ENCODE measurements around the gene TERC.
"Not testable (repeated sequence)": the region's sequence is repeated elsewhere in the genome, so short reads cannot be mapped to it uniquely, and the experiment has no call there.

The TERC gene

GRCh38 chr3:169755488-169755887 is 9.4 kb downstream of the TERC start:
- no peak overlapping the region for H3K4me3 Mint-ChIP-seq
- H3K27me3 Mint-ChIP-seq, result peaks cover 17% of the 10 kb centered on the region
- CTCF ChIA-PET, result no interaction called here
- peaks cover 15% of the 10 kb centered on the region for H3K4me1 Mint-ChIP-seq
- no peak overlapping the region for H3K27ac Mint-ChIP-seq
- no peak for DNase-seq
- no peaks in the 10 kb centered on the region for H3K36me3 Mint-ChIP-seq
- no peaks in the 10 kb centered on the region for H3K9me3 Mint-ChIP-seq

DNA sequence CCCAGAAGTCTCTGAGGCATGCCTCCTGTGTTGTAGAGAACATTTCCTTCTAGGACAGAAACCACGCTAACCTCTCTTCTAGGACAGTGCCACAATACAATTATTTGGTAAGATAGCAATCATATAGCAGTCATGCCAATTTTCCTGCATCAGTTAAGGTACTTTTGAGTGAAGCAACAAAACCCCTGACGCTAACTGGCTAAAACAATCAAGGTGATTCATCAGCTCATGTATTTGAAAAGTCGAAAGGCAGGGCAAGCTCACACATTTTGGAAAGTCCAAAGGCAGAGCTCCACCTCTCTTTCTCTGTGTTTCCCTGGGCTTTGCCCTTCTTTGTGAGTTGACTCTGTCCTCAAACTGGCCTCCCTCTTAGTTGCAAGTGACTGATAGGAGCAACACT is 10.1 kb downstream of the TERC start:
- Mint-ChIP-seq H3K27ac (no peak overlapping the region), H3K4me3 (no peak overlapping the region), H3K4me1 (peaks cover 13% of the 10 kb centered on the region), H3K9me3 (no peaks in the 10 kb centered on the region), H3K36me3 (no peaks in the 10 kb centered on the region), H3K27me3 (peaks cover 23% of the 10 kb centered on the region)
- DNase-seq, result no peak
- CTCF ChIA-PET, result interaction anchor here (0.6 kb wide), 1 partner anchor 13 kb away, joined by 4 read pairs; no protein-coding TSS in a partner anchor

DNA sequence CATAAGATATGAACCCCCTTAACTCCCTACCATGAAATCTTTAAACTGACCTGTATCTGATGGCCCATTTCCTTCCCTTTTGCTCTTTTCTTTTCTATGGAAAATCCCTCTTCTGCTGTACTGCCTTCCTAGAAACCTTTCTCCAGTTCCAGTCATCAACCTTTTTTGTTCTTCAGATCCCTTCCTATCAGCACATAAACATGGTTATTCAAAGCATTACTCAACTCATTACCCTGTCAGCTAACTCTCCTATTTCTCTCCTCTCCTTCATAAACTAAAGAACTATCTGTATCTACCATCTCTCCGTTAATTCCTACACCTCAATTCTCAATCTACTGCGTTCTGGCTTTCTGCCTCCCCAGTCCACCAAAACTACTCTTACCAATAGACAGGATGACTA is 13.0 kb downstream of the TERC start:
- CTCF ChIA-PET, result no interaction called here

DNA sequence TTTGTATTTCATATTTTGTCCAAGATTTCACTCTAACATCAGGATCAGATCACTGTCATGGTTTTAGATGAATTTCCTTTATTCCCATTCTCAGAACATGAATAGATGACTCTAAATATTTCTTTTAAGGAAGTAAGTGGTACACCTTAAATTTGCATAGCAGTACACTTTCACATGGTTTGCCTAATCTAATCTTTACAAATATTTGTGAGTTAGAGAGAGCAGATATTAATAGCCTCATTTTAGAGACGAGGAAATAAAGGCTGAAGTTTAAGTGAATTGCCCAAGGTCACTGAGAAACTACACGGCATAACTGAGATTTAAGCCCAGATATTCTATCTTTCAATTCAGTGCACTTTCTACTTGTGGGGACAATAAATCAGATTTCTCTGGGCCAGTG is 14.2 kb downstream of the TERC start:
- Mint-ChIP-seq H3K4me1 (peaks cover 7% of the 10 kb centered on the region), H3K4me3 (no peak overlapping the region), H3K9me3 (no peaks in the 10 kb centered on the region), H3K36me3 (no peaks in the 10 kb centered on the region), H3K27ac (no peak overlapping the region), H3K27me3 (peaks cover 37% of the 10 kb centered on the region)
- CTCF ChIA-PET, result no interaction called here
- DNase-seq, result no peak

More for the DNA sequence above, 13.0 kb downstream of the TERC start:
- Mint-ChIP-seq H3K4me3 (no peak overlapping the region), H3K27me3 (peaks cover 32% of the 10 kb centered on the region), H3K36me3 (no peaks in the 10 kb centered on the region), H3K27ac (no peak overlapping the region), H3K4me1 (peaks cover 7% of the 10 kb centered on the region), H3K9me3 (no peaks in the 10 kb centered on the region)
- DNase-seq, result no peak

- Mint-ChIP-seq H3K27ac (no peak overlapping the region), H3K9me3 (no peaks in the 10 kb centered on the region), H3K4me3 (no peak overlapping the region), H3K27me3 (peaks cover 33% of the 10 kb centered on the region), H3K36me3 (no peaks in the 10 kb centered on the region), H3K4me1 (peaks cover 7% of the 10 kb centered on the region)
- no peak for DNase-seq
- CTCF ChIA-PET, result no interaction called here
These were observed 16.2 kb downstream of the TERC start for GRCh38 chr3:169748670-169749069.

DNA sequence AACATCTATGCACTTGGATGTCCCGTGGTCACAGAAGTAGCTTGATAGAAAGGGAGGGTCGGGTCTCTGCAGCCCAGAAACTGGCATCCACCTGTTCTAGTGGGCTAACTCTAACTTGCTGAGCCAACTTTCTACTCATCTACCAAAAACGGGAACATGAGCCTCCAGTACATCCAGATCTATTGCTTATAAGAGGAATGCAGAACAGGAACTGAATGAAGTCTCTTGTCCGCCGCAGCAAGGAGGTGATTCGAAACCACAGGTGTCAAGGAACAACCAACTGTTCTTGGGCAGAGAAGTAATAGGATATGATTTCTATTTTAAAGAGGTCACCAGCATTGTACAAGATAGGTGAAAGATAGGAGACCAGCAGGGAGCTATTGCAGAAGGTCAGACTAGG is 17.9 kb downstream of the TERC start:
- Mint-ChIP-seq H3K27ac (no peak overlapping the region), H3K9me3 (no peaks in the 10 kb centered on the region), H3K36me3 (no peaks in the 10 kb centered on the region), H3K4me3 (no peak overlapping the region), H3K4me1 (peaks cover 7% of the 10 kb centered on the region), H3K27me3 (peaks cover 26% of the 10 kb centered on the region)
- no peak for DNase-seq
- CTCF ChIA-PET, result no interaction called here

DNA sequence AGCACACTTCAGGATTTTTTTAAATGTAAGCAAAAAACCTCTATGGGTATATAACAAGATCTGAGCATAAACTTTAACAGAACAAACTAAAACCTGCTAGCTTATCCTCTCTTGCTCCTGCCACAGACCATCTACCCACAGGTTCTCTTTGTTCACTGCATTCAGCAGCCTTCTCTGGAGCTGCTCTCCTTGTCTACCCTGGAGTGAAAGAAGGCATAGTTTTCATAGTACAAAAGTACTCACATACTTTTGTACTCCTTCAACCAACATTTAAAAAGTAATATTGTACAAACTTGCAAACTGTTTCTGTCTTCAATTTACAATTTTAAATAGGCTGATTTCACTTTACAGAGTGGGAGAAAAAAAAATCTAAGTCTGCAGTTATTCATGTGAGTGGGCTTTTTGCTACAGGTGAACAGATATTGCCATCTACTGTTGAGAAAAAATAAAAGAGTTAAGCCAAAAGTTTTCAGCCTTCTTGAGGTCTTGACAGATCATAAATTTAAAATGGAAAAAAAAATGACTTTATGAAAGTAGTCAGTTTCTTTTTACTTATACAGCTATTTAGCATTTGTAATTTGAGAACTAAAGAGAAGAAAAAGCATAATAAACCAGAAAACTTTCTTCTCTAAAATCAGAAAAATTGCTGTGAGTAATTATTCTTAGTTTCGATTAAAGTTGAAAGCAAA is 20.4 kb downstream of the TERC start:
- H3K4me3 Mint-ChIP-seq, result no peak overlapping the region
- CTCF ChIA-PET, result interaction anchor here (1.0 to 2.4 kb wide), 3 partner anchors 74 to 595 kb away, joined by 3 to 11 read pairs (median 6); no protein-coding TSS in a partner anchor
- H3K9me3 Mint-ChIP-seq, result no peaks in the 10 kb centered on the region
- peaks cover 7% of the 10 kb centered on the region for H3K4me1 Mint-ChIP-seq
- no peaks in the 10 kb centered on the region for H3K36me3 Mint-ChIP-seq
- H3K27ac Mint-ChIP-seq, result no peak overlapping the region
- peaks cover 17% of the 10 kb centered on the region for H3K27me3 Mint-ChIP-seq
- DNase-seq, result no peak

- CTCF ChIA-PET, result no interaction called here
- no peaks in the 10 kb centered on the region for H3K27me3 Mint-ChIP-seq
These were observed 25.8 kb downstream of the TERC start for GRCh38 chr3:169739067-169739466.

DNA sequence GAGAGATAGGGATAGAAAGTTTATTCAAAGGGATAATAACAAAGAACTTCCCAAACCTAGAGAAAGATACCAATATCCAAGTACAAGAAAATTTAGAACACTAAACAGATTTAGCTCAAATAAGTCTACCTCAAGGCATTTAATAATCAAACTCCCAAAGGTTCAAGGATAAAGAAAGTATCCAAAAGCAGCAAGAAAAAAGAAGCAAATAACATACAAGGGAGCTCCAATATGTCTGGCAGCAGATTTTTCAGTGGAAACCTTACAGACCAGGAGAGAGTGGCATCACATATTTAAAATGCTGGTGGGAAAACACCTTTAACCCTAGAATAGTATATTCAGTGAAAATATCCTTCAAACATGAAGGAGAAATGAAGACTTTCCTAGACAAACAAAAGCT is 33.0 kb downstream of the TERC start:
- H3K4me1 Mint-ChIP-seq, H3K36me3 Mint-ChIP-seq, H3K27ac Mint-ChIP-seq, DNase-seq, CTCF ChIA-PET, H3K4me3 Mint-ChIP-seq: not testable (repeated sequence)
- peaks cover 13% of the 10 kb centered on the region for H3K9me3 Mint-ChIP-seq
- peaks cover 16% of the 10 kb centered on the region for H3K27me3 Mint-ChIP-seq

More at GRCh38 chr3:169739067-169739466, 25.8 kb downstream of the TERC start:
- Mint-ChIP-seq H3K4me3 (no peak overlapping the region), H3K36me3 (no peaks in the 10 kb centered on the region), H3K9me3 (peaks cover 6% of the 10 kb centered on the region), H3K27ac (no peak overlapping the region), H3K4me1 (no peaks in the 10 kb centered on the region)
- DNase-seq, result no peak

GRCh38 chr3:169722724-169723123 is 42.1 kb downstream of the TERC start:
- no peaks in the 10 kb centered on the region for H3K27me3 Mint-ChIP-seq

DNA sequence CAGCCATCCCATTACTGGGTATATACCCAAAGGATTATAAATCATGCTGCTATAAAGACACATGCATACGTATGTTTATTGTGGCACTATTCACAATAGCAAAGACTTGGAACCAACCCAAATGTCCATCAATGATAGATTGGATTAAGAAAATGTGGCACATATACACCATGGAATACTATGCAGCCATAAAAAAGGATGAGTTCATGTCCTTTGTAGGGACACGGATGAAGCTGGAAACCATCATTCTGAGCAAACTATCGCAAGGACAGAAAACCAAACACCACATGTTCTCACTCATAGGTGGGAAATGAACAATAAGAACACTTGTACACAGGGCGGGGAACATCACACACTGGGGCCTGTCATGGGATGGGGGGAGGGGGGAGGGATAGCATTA is 46.4 kb downstream of the TERC start:
- H3K4me3 Mint-ChIP-seq, H3K27ac Mint-ChIP-seq, H3K4me1 Mint-ChIP-seq, DNase-seq, H3K9me3 Mint-ChIP-seq, H3K36me3 Mint-ChIP-seq, H3K27me3 Mint-ChIP-seq: not testable (repeated sequence)
- CTCF ChIA-PET, result interaction anchor here (0.6 kb wide), 1 partner anchor 119 kb away, joined by 3 read pairs; no protein-coding TSS in a partner anchor

More at GRCh38 chr3:169722724-169723123, 42.1 kb downstream of the TERC start:
- no peaks in the 10 kb centered on the region for H3K4me1 Mint-ChIP-seq
- H3K4me3 Mint-ChIP-seq, result no peak overlapping the region
- H3K27ac Mint-ChIP-seq, result no peak overlapping the region
- no peaks in the 10 kb centered on the region for H3K36me3 Mint-ChIP-seq
- DNase-seq, result no peak
- H3K9me3 Mint-ChIP-seq, result no peaks in the 10 kb centered on the region
- CTCF ChIA-PET, result no interaction called here

Measured in activated naive CD4-positive, alpha-beta T cell treated with anti-CD3 and anti-CD28 coated beads, Interleukin-2, amount 10 ng/mL, durations not matched to agents 7 days and 5 days (primary cell).